ENCODE results near the gene SAMD11.

GRCh38 chr1:958823-959730 is 35.4 kb downstream of the SAMD11 start, which contains the start of gene NOC2L:
- no peak for TF ChIP-seq BHLHE40 (IDR thresholded peaks at IDR 0.05; ENCODE audit: low read depth, low read length)
- TF ChIP-seq TP53 (CRISPR knock-in tag; IDR thresholded peaks at IDR 0.05), result no peak
- TF ChIP-seq PBX3 (IDR thresholded peaks at IDR 0.05), result no peak
- no peak for TF ChIP-seq CTCF (IDR thresholded peaks at IDR 0.05)
- no peak for TF ChIP-seq USF2 (IDR thresholded peaks at IDR 0.05)
- TF ChIP-seq FOSL2 (IDR thresholded peaks at IDR 0.05), result no peak
- TF ChIP-seq FOSL2 (CRISPR knock-in tag; IDR thresholded peaks at IDR 0.05), result no peak
